Loucy (cell line): Measurements from ENCODE around the gene MCC.

Experiments
- H2AFZ ChIP-seq: fragments of 200-600 bp; sonication (generic); 2 replicates; pipeline ENCODE4 v1.6.0; 2016; ENCODE audit warnings: antibody characterized with exemption, mild to moderate bottlenecking, low read length, moderate library complexity
- H3F3A ChIP-seq: fragments of 200-600 bp; 2 replicates; pipeline ENCODE4 v1.6.0; 2016; ENCODE audit warnings: antibody characterized with exemption, low read depth, mild to moderate bottlenecking
- H3K27me3 ChIP-seq: fragments of 200-600 bp; sonication (generic); 2 replicates; pipeline ENCODE4 v1.6.1; 2014; ENCODE audit warnings: low read length, mild to moderate bottlenecking; ENCODE audit not compliant: insufficient read depth, poor library complexity, severe bottlenecking
- H3K36me3 ChIP-seq: fragments of 200-600 bp; sonication (generic); 2 replicates; pipeline ENCODE4 v1.6.1; 2016; ENCODE audit warnings: low read length; ENCODE audit not compliant: insufficient read depth
- H3K4me1 ChIP-seq: fragments of 200-600 bp; sonication (generic); 2 replicates; pipeline ENCODE4 v1.5.1; 2014; ENCODE audit warnings: low read length, mild to moderate bottlenecking; ENCODE audit not compliant: insufficient read depth, poor library complexity, severe bottlenecking
- H3K4me2 ChIP-seq: fragments of 200-600 bp; sonication (generic); 2 replicates; pipeline ENCODE4 v1.6.0; 2014; ENCODE audit warnings: antibody characterized with exemption, low read length, low read depth, mild to moderate bottlenecking; ENCODE audit not compliant: poor library complexity, severe bottlenecking
- H3K4me3 ChIP-seq: fragments of 200-600 bp; sonication (generic); 2 replicates; pipeline ENCODE4 v1.5.1; 2014; ENCODE audit warnings: low read length, mild to moderate bottlenecking, mixed read lengths; ENCODE audit not compliant: poor library complexity, severe bottlenecking
- H3K79me2 ChIP-seq: fragments of 200-600 bp; sonication (generic); 2 replicates; pipeline ENCODE4 v1.6.1; 2014; ENCODE audit warnings: low read length; ENCODE audit not compliant: insufficient read depth
- H3K9ac ChIP-seq: fragments of 200-600 bp; sonication (generic); 2 replicates; pipeline ENCODE4 v1.6.0; 2014; ENCODE audit warnings: mild to moderate bottlenecking, low read depth, low read length, moderate library complexity; ENCODE audit not compliant: poor library complexity, severe bottlenecking
- H3K9me2 ChIP-seq: fragments of 200-600 bp; sonication (generic); replicated peaks from 2 replicates; pipeline ENCODE4 v1.6.1; 2016; ENCODE audit warnings: low read depth, low read length, mixed read lengths
- H3K9me3 ChIP-seq: fragments of 200-600 bp; sonication (generic); 2 replicates; pipeline ENCODE4 v1.6.1; 2014; ENCODE audit warnings: mild to moderate bottlenecking, antibody characterized with exemption, low read length, low read depth; ENCODE audit not compliant: insufficient read depth
- H4K20me1 ChIP-seq: fragments of 200-600 bp; sonication (generic); 2 replicates; pipeline ENCODE4 v1.6.0; 2014; ENCODE audit warnings: antibody characterized with exemption, low read length, mild to moderate bottlenecking; ENCODE audit not compliant: insufficient read depth, poor library complexity, severe bottlenecking
- EZH2phosphoT487 ChIP-seq: fragments of 200-600 bp; IDR thresholded peaks from 2 replicates; pipeline ENCODE4 v1.6.1; 2018; ENCODE audit warnings: antibody characterized with exemption, mild to moderate bottlenecking, moderate library complexity, borderline replicate concordance
- TF ChIP-seq, protein P1 (sequence below): fragments of 200-600 bp; sonication (generic); conservative IDR thresholded peaks from 2 replicates; pipeline ENCODE4 v1.5.1; 2014; ENCODE audit warnings: mild to moderate bottlenecking, antibody characterized with exemption, low read length

The MCC gene

DNA sequence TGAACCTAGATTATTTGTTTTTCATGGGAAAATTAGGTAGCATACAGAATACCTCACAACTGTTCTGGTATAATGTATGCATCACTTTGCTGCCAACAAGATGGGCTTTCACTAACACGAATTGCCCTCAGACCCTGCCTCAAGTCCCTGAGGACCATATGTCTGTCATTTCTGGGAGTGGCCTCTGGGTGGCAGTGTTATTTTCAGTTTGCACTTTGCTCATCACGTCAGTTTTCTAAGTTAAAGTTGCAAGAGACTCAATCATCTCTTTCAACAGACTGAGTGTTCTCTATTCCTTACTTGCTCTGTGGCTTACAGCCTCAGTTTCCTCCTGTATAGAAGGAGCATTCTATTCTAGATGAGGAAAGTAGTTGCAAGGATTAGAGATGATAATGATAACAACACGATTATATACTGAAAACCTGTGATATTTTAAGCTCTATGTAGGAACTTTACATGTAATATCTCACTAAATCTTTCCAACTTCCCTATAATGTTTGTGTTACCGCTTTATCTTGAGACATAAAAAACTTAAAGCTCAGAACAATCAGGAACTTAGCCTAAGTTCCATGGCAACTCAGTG, 109.2 kb downstream of the MCC start:
- H3K36me3 ChIP-seq, result no peaks in the 10 kb centered on the region
- no peaks in the 10 kb centered on the region for H3K79me2 ChIP-seq
- H3K4me3 ChIP-seq, result no peak overlapping the region
- H3K9ac ChIP-seq, result no peak overlapping the region
- H4K20me1 ChIP-seq, result no peaks in the 10 kb centered on the region
- no peaks in the 10 kb centered on the region for H3K9me2 ChIP-seq
- no peaks in the 10 kb centered on the region for H3K9me3 ChIP-seq
- H3K4me1 ChIP-seq, result peaks cover 22% of the 10 kb centered on the region
- H2AFZ ChIP-seq, result no peak overlapping the region
- peaks cover 6% of the 10 kb centered on the region for H3K27me3 ChIP-seq
- TF ChIP-seq, protein P1, sequence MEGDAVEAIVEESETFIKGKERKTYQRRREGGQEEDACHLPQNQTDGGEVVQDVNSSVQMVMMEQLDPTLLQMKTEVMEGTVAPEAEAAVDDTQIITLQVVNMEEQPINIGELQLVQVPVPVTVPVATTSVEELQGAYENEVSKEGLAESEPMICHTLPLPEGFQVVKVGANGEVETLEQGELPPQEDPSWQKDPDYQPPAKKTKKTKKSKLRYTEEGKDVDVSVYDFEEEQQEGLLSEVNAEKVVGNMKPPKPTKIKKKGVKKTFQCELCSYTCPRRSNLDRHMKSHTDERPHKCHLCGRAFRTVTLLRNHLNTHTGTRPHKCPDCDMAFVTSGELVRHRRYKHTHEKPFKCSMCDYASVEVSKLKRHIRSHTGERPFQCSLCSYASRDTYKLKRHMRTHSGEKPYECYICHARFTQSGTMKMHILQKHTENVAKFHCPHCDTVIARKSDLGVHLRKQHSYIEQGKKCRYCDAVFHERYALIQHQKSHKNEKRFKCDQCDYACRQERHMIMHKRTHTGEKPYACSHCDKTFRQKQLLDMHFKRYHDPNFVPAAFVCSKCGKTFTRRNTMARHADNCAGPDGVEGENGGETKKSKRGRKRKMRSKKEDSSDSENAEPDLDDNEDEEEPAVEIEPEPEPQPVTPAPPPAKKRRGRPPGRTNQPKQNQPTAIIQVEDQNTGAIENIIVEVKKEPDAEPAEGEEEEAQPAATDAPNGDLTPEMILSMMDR, result peak; percentile 68
- no peak for TF ChIP-seq EZH2phosphoT487
- no peaks in the 10 kb centered on the region for H3F3A ChIP-seq
- H3K4me2 ChIP-seq, result peak overlapping the region; percentile 56

DNA sequence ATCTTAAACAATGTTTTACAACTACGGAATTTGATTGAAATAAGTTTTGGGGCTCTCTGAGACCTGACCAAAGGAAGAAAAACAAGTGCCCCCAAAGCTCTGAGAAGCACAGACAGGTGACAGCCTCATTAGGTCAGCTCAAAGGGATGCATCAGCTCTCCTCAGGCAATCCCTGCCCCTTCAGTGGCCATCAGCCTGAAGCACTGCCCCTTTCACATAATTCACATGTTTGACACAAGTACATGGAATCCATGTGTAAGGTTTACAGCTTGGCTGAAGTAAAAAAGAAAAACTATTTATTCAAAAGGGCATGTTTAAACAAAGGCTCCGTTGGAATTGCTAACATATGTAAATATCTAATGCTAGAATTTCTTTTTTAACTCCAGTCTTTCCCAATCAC, 109.7 kb downstream of the MCC start:
- Histone ChIP-seq H4K20me1 (no peaks in the 10 kb centered on the region), H3F3A (no peaks in the 10 kb centered on the region), H3K4me2 (peak overlapping the region; percentile 56), H3K9ac (no peak overlapping the region), H3K4me3 (no peak overlapping the region), H3K27me3 (peaks cover 6% of the 10 kb centered on the region), H3K9me3 (no peaks in the 10 kb centered on the region), H2AFZ (no peak overlapping the region), H3K79me2 (no peaks in the 10 kb centered on the region), H3K9me2 (no peaks in the 10 kb centered on the region), H3K36me3 (no peaks in the 10 kb centered on the region), H3K4me1 (peaks cover 22% of the 10 kb centered on the region)
- TF ChIP-seq EZH2phosphoT487, result no peak
- TF ChIP-seq, protein P1, result no peak

DNA sequence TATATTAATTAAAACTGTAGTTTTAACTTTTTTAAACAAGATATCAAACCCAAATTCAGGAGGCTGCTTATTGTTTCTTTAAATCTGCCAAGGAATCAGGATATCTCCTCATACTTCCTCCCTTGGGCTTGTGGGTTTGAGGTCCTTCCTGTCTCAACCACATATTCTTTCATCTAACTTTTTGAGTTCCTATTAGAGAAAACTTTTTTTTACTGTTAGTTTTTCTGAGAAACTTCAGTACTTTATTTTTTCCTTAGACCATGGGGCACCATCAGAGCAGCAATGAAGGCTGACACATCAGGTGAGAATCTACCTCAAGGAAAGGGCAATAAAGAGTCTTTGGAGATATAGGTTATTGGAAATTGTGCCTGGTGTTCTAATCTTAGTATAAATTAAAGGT, 110.2 kb downstream of the MCC start:
- H3K9me3 ChIP-seq, result no peaks in the 10 kb centered on the region

More for the DNA sequence above, 110.2 kb downstream of the MCC start:
- Histone ChIP-seq H3F3A (no peaks in the 10 kb centered on the region), H3K4me3 (no peak overlapping the region), H3K79me2 (no peaks in the 10 kb centered on the region), H3K9me2 (no peaks in the 10 kb centered on the region), H3K36me3 (no peaks in the 10 kb centered on the region), H4K20me1 (no peaks in the 10 kb centered on the region), H3K4me2 (peak overlapping the region; percentile 56), H3K4me1 (peaks cover 22% of the 10 kb centered on the region), H3K9ac (no peak overlapping the region), H2AFZ (no peak overlapping the region), H3K27me3 (peaks cover 6% of the 10 kb centered on the region)
- TF ChIP-seq, protein P1, result no peak
- no peak for TF ChIP-seq EZH2phosphoT487
